ENCODE data around the gene MARK3. TPM values are rescaled to one million over a fixed set of nuclear protein-coding genes. Genes with fewer than 3 reads are reported as not detected.
"Not testable (repeated sequence)": the region's sequence is repeated elsewhere in the genome, so short reads cannot be mapped to it uniquely, and the experiment has no call there.

Gene MARK3
- total RNA-seq, 1 experiment from 2014 or later, result 57.2 TPM

DNA sequence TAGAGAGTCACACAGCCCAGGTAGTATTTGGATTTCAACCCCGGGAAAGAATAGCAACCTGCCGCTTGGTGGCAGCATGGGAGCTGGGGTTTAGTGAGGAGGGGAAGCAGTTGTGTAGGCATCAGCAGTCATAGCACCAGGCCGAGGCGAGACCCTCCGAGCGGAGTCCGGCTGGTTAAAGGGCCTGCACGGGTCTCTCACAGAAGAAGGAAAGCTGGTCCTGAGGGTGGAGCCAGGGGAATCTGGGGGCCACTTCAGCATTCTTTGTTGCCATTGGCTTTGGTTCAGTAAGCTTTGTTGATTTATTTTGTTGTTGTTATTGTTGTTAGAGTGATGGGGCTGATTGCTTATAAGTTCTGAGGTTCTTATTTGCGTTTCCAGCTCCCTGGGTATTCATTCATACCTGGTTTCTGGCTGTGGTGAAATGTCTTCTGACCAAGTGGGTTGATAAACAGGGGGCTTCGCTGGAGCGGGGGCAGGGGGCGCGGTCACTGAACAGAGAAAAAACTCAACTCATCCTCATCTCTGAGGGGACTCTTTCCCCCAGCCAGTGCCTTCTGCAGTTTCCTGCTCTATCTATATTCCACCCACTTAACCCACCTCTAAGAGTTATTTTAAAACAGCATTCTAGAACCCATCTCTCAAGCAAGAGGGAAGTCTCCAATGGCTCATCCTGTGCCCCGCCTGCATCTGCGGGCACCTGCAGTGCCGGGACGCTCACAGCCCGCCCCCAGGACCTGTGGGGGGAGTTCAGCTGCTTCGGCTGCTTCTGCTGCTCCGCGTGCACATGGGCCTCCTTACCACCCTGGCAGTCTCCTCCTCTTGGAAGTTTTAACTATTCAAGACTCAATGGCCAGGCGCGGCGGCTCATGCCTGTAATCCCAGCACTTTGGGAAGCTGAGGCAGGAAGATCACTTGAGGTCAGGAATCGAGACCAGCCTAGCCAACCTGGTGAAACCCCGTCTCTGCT lies 125.8 kb downstream of the MARK3 start:
- no peak for DNase-seq (ENCODE audit: low read depth, low spot score)
- in situ Hi-C loops (cut with HindIII; ENCODE audit: low pct_unique_long_range_greater_than_20kb, low sequenced_read_pairs), result no loop called here

DNA sequence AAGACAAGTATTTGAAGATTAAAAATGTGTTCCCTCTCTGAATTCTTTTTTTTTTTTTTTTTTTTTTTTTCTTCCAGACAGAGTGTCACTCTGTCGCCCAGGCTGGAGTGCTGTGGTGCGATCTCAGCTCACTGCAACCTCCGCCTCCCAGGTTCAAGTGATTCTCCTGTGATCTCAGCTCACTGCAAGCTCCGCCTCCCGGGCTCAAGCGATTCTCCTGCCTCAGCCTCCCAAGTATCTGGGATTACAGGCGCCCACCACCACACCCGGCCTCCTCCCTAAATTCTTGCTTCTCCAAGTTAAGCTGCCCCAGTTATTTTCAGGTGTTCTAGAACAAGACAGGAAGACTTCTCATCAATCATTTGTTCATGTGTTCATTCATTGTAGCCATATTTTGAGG lies 127.0 kb downstream of the MARK3 start:
- DNase-seq (ENCODE audit: low read depth, low spot score); in situ Hi-C loops (cut with HindIII; ENCODE audit: low pct_unique_long_range_greater_than_20kb, low sequenced_read_pairs): not testable (repeated sequence)

DNA sequence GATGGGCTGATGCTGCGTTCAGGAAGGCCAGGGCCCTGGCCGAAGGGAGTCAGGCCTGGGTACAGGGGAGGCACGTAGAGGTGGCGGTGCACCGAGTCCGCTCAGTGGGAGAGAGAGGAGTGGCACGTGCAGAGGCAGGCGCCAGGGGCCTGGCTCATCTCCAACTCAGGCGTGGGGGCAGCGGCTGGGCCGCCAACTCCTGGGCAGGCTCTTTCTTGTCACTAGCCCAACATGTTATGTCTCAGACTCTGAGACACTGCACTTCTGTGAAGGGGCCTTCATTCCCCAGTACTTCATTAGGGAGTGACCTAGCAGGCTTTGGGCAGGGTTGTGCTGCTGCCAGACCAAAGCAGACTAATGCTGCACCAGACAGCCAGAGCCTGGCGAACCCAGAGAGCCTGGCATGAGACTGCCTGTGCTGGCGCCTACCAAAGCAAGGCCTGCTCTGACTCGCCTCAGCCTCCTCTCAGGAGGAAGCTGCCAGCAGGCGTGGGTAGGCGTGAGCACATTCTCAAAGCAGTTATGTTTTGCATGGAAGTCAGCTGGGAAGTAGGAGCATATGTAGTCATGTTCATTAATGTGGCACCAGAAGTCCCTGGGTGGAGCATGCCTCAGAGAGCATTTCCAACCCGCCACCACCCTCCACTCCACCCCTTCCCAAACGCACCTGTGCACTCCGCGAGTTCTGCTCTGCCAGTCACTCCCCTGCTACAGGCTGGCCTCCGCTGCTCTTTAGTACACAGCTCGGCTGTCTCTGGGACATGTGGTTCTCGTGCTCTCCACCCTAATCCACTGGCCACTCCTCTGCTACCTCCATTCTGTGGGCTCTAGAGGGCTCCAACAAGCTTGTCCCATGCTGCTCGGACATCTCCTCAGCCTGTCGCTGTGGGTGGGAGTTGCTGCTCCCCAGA lies 127.7 kb downstream of the MARK3 start:
- in situ Hi-C loops (cut with HindIII; ENCODE audit: low pct_unique_long_range_greater_than_20kb, low sequenced_read_pairs), result no loop called here
- no peak for DNase-seq (ENCODE audit: low read depth, low spot score)

DNA sequence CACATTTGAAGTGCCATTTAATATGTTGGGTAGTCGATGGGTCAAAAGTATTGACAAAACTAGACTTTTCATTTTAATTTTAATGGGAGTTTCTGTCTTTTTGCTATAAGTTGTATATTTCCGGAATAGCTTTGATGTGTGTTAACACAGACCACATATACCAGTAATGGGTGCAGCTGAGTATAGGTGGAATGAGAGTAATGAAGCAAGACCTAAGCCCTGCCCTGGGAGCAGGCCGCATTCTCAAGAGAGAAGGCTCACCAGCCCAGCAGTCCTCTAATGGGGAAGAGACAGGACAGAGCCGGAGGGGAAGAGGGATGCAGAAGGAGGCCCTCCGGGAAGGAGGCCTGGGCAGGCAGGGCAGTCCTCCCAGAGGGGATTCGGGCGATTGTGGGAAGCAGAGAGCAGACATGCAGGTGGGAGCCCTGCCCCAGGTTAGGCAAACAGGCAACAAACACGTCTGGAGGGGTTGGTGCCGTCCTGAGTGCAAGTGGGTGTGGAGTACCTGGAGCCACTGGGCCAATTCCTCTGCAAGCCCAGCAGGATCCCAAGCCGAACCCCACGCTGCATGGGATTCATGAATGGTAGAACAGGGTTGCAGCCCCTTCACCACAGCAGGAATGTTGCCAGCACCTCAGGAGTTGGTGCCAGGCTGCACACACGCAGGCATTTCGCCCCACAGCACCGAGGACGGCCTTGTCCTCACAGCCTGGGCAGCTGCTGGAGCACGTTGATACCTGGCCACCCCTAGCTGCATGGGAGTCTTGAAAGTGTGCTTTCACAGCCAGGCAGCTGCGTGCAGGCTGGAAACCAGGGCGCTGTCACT lies 129.6 kb downstream of the MARK3 start:
- DNase-seq (ENCODE audit: low read depth, low spot score), result no peak

DNA sequence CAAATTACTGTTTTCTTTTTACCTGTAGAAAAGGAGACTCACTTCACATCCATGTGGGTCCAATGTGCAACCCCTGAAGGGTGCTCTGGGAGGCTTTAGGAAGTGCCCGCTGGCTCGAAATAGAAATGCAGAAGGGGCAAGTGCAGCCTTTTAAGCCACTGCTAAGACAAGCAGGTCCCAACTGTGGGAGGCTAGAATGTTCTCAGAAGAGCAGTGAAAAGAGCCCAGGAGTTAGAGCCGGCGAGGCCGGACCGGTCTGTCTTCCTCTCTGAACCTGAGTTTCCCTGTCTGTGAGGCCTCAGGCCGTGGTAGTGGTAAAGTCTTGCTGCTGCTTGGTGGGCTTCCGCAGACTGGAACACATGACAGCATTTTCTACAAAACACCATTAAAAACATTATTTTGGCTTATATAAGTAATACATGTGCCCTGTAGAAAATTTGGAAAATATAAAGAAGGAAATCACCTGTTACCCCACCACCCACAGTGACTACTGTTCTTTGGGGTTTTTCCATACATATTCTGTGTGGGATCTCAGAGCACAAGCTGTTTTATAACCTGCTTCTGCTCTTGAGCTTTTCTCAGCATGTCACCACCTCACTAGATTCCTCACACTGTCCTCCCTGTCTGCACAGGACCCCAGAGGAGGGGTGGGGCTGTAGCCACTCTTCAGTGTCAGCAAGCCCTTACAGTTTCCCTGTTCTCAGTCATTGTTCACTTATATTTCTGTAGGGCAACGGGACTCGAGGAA lies 131.4 kb downstream of the MARK3 start:
- in situ Hi-C loops (cut with HindIII; ENCODE audit: low pct_unique_long_range_greater_than_20kb, low sequenced_read_pairs), result no loop called here
- no peak for DNase-seq (ENCODE audit: low read depth, low spot score)

More for the DNA sequence above, 129.6 kb downstream of the MARK3 start:
- in situ Hi-C loops (cut with HindIII; ENCODE audit: low pct_unique_long_range_greater_than_20kb, low sequenced_read_pairs), result no loop called here

DNA sequence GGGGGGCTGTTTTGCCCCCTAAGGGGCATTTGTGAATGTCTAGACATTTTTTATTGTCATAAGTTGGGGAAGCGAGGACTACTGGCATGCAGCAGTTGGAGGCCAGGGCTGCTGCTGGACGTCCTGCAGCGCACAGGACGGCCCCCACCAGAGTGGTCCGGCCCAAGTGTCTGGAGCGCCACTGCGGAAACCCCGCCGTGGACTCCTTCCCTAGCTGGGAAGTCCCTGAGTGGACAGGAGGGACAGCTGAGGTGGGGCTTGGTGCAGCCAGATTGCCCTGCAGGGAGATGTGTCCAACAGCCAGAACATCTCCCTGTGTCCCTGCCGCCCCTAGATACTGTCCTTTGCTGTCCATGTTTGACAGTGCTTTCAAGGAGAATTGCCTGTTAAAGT lies 132.0 kb downstream of the MARK3 start:
- in situ Hi-C loops (cut with HindIII; ENCODE audit: low pct_unique_long_range_greater_than_20kb, low sequenced_read_pairs), result no loop called here
- no peak for DNase-seq (ENCODE audit: low read depth, low spot score)

DNA sequence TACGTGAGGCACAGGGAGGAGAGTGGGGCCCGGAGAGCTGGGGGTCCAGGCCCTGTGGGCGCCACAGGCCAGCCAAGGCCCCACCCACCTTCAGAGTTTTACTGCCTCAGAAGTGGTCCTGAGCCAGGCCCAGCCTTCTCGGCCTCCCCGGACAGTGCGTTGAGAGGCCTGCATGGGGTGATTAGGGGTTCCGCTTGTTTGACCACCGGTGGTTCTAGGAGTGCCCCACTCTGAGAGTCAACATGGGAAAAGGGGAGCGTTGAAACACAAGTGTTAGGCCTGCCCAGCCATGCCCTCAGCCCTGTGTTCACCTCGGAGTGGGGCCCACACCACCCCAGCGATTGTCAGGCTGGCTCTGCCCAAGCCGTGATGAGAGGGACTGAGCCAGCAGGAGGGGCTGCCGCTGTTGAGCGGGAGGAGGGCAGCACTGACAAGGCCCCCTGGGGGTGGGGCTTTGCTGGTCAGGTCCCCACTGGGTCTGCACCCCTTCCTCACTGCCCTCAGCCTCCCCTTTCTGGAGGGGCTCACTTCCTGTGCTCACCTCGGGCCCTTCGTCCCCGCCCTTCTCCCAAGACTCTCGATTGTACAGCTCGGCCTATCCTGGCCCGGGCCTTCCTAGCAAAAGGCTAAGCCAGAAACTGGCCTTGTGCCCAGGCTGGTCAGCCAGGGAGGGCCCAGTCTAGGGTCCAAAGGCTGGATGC lies 132.7 kb downstream of the MARK3 start:
- DNase-seq (ENCODE audit: low read depth, low spot score), result no peak
- in situ Hi-C loops (cut with HindIII; ENCODE audit: low pct_unique_long_range_greater_than_20kb, low sequenced_read_pairs), result no loop called here

DNA sequence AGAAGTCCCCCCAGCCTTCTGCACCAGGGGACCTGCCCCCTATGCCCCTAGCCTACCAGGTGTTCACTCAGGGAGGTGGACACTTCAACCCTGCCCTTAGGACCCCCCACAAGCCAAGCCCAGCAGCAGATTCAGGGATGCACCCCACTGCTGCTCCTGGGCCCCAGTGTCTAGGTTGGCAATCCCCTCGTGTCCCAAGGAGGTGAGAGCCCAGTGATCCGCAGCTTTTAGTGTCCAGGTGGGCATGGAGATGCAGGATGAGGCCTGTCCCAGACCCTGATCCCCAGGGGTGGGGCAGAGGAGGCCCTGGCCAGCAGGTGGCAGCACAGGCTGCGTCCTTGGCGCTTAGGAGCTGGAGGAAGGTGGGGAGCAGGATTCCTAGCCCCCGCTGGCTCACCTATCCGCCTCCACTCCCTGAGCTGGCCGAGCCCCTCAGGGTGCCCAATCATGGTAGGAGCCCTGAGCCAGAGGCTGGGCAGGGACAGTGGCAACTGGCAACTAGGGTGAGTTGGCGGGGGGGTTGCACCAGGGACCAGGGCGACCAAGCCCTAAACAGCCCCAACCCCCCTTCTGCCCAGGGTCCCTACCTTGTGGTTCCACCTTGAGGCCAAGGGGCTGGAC lies 133.3 kb downstream of the MARK3 start:
- DNase-seq (ENCODE audit: low read depth, low spot score), result peak; percentile 62
- in situ Hi-C loops (cut with HindIII; ENCODE audit: low pct_unique_long_range_greater_than_20kb, low sequenced_read_pairs), result no loop called here

DNA sequence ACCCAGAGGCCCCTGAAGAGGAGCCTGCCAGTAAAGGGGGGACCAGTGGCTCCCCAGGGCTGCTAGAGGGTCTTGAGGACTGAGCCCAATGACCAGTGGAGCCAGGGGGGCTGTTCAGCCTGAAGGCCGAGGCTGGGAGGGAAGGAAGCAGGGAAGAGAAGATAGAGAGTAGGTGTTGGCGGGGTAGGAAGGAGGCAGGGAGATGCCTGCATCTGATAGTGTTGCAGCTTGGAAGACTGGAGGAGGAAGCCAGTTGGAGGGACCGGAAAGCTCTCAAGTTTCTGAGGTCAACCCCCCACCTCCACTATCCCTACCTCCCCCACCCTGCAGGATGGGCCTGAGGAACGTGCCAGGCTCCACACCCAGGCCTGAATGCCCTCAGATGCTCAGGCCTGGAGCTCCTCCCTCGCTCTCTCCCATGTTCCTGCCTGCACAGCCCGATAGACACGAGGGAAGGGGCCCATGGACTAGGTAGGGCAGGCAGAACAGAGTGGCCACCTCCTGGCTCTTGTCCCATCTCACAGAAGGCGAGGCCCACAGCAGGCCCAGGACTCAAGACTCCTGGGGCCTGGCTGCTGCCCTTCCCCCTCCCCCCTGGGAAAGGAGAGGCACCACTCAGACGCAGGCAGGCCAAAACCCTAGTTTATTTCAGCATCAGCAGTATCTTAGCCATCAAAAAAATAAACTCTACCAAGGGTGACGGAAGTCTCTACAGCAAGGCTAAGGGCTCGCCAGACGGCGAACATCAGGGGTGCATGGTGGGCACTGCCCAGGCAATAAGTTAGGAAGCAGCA lies 134.0 kb downstream of the MARK3 start:
- in situ Hi-C loops (cut with HindIII; ENCODE audit: low pct_unique_long_range_greater_than_20kb, low sequenced_read_pairs), result no loop called here
- no peak for DNase-seq (ENCODE audit: low read depth, low spot score)

DNA sequence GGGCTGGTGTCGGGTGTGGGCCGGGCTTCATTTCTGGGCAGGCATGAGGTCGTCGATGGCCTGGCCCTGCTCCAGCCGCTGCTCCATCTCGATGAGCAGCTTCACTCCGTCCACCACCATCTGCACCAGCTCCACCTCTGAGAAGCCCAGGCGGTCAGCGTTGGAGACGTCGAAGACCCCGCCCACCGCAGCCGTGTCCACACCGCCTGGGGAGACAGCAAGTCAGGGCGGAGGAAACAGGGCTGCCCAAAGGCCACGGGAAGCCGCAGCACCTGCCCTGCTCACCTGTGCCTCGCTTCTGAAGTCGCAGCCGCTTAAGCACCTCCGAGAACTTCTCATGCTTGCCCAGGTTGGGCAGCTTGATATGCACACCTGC lies 134.6 kb downstream of the MARK3 start:
- in situ Hi-C loops (cut with HindIII; ENCODE audit: low pct_unique_long_range_greater_than_20kb, low sequenced_read_pairs), result no loop called here
- DNase-seq (ENCODE audit: low read depth, low spot score), result no peak

DNA sequence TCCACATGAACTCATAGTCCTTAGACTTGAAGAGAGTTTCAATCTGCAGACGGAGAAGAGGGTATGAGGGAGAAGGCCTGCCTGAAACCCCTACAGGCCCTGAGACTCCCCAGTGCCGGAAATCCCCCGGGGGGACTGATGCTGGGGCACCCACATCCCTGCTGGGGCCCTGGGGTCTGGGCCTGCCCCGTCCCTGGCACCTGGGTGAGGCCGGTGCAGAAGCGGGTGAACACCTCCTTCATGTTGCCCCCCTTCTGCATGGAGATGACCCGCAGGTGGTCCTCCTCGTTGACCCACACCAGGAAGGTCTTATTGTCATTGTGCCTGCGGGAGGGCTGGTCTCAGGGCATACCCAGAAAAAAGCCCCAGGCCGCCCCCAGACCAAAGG lies 135.0 kb downstream of the MARK3 start:
- in situ Hi-C loops (cut with HindIII; ENCODE audit: low pct_unique_long_range_greater_than_20kb, low sequenced_read_pairs), result no loop called here
- DNase-seq (ENCODE audit: low read depth, low spot score), result no peak

DNA sequence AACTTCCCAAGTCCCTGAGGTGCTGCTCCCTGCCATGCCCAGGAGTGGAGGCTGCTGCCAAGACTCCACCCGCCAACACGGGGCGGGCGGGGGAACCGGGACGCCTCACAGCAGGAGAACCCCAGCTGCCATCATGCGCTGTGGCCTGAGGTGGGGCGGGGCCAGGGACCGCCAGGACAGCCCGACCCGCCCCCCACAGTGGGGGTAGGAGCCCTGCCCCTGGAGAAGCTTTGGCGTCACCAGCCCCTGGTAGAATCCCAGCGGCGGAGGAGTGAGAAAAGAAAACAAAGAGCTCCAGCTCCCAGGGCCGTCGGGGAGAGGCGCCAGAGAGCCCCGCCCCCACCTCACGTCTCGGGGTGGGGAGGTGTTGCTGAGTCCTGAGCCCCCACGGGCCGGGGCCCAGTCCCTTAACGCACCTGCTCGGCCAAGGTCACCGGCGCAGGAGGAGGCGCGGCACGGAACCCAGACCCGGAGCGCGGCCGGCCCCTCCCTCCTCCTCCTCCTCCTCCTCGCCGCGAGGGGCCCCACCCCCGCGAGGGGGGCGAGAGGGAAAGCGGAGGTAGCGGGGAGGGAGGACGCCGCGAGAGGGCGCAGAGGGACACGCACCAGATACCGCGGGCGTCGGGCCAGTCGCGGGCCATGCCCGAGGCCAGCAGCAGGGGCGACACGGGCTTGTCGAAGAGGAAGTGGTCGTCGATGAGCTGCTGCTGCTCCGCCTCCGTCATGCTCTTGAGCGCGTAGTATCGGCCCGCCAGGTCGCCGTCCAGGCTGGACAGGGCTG lies 135.6 kb downstream of the MARK3 start:
- DNase-seq (ENCODE audit: low read depth, low spot score), result peak; percentile 57
- in situ Hi-C loops (cut with HindIII; ENCODE audit: low pct_unique_long_range_greater_than_20kb, low sequenced_read_pairs), result no loop called here

DNA sequence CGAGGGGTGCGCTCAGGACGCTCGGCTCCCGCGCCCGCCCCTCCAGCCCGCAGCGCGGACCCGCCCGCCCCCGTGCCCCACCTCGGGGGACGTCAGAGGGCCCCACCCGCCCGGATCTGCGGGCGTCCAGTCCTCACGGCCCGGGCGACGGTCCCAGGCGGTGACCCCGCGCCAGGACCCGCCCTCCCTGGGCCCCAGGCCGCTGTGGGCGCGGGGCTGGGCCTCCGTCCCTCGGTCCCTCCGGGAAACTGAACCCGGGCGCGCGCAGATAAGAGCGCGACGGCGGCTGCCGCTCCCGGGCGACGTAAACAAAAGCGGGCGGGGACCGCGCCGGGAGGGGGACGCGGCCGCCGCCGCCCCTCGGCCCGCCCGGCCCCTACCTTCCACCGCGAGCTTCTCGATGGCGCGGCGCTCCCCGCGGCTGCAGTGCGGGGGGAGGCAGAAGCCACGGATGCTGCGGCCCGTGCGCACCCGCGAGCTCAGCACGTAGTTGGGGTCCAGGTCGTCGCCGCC lies 136.3 kb downstream of the MARK3 start:
- in situ Hi-C loops (cut with HindIII; ENCODE audit: low pct_unique_long_range_greater_than_20kb, low sequenced_read_pairs), result no loop called here
- no peak for DNase-seq (ENCODE audit: low read depth, low spot score)

DNA sequence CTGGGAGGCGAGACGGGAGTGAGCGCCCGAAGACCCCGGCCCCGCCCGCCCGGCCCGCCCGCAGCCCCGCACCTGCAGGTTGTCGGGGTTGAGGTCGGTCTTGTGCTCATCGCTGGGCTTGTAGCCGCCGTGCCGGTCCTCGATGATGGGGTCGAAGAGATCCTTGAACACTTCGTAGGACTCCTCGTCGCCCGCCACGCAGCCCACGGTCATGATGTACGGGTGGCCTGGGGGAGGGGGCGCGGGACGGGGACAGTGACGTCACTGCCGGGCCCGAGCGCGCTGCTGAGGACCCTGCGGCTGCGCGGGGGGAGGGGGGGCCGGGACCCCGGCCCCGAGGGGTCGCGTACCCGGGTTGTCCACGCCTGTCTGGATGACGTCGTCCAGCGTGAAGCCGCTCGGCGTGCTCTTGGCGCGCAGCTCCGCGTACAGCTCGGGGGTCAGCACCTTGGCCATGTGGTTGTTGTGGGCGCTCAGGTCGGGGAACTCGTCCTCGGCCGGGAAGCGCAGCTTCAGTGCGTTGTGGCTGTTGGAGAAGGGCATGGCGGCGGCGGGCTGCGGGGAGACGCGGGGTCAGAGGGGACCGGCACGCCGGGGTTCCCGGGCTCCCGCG lies 136.8 kb downstream of the MARK3 start:
- in situ Hi-C loops (cut with HindIII; ENCODE audit: low pct_unique_long_range_greater_than_20kb, low sequenced_read_pairs), result no loop called here
- no peak for DNase-seq (ENCODE audit: low read depth, low spot score)

All from SK-MEL-5 (cell line).